Measurements from ENCODE around the gene PCDH9.

DNA sequence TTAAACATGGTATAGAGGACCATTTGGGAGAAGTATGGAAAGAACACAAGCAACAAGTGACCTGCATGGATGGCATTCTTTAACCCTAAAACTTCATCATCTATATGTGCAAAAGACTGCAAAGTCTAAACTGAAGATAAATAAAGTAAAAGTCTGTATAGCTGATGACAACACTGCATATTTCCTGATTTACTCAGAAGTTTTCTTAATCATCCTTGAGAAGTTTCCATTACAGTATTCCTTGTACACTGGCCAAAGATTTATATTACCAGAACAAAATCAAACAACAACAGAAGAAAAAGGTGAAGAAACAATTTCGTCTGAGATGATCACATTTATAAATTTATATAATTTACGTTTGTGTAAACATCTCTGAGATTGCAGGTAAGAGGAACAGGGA lies 805.7 kb downstream of the PCDH9 start:
- TF ChIP-seq, protein P1, sequence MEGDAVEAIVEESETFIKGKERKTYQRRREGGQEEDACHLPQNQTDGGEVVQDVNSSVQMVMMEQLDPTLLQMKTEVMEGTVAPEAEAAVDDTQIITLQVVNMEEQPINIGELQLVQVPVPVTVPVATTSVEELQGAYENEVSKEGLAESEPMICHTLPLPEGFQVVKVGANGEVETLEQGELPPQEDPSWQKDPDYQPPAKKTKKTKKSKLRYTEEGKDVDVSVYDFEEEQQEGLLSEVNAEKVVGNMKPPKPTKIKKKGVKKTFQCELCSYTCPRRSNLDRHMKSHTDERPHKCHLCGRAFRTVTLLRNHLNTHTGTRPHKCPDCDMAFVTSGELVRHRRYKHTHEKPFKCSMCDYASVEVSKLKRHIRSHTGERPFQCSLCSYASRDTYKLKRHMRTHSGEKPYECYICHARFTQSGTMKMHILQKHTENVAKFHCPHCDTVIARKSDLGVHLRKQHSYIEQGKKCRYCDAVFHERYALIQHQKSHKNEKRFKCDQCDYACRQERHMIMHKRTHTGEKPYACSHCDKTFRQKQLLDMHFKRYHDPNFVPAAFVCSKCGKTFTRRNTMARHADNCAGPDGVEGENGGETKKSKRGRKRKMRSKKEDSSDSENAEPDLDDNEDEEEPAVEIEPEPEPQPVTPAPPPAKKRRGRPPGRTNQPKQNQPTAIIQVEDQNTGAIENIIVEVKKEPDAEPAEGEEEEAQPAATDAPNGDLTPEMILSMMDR (conservative IDR thresholded peaks at IDR 0.05; ENCODE audit: low read depth, low read length) = no peak
- no peak for TF ChIP-seq EZH2 (IDR thresholded peaks at IDR 0.05; ENCODE audit: borderline replicate concordance, low read depth, low read length, poor library complexity, severe bottlenecking)

All from A673 (cell line).